GM10248 (cell line): Measurements from ENCODE around the gene KCNMA1.

Experiments
- CTCF ChIA-PET: fragments of 300-600 bp; sonication (Branson Sonifier 250); formaldehyde crosslinking; extraction: SDS; loops from one replicate; lab custom pipeline; 2021; ENCODE audit warnings: antibody characterized with exemption; lab: Yijun Ruan, JAX
- POLR2A ChIA-PET: fragments of 350-650 bp; sonication (Branson Sonifier 250); formaldehyde crosslinking; extraction: SDS; loops from one replicate; lab custom pipeline; 2020; ENCODE audit warnings: antibody characterized with exemption; lab: Yijun Ruan, JAX
- DNase-seq: peaks from one replicate; pipeline ENCODE4 v3.0.0; 2012; ENCODE audit errors: extremely low spot score
- CTCF ChIP-seq: IDR thresholded peaks from 2 replicates; pipeline ENCODE4 v1.5.1; 2012; ENCODE audit warnings: mild to moderate bottlenecking, low read depth; ENCODE audit errors: extremely low read depth, missing control alignments, control extremely low read depth

The KCNMA1 gene

GRCh38 chr10:77072361-77072835 lies 565.2 kb downstream of the KCNMA1 start:
- ChIA-PET CTCF (interaction anchor here (1.2 to 2.5 kb wide), 3 partner anchors 8 to 20 kb away, joined by 3 to 10 read pairs (median 3); no protein-coding TSS in a partner anchor), POLR2A (no interaction called here)
- no peak for DNase-seq
- no peak for TF ChIP-seq CTCF

- no peak for DNase-seq
- ChIA-PET POLR2A (no interaction called here), CTCF (interaction anchor here (1.0 to 2.5 kb wide), 6 partner anchors 8 to 39 kb away, joined by 3 to 10 read pairs (median 3); no protein-coding TSS in a partner anchor)
- no peak for TF ChIP-seq CTCF
Measured at GRCh38 chr10:77071956-77072355, 565.7 kb downstream of the KCNMA1 start.

- CTCF ChIA-PET = interaction anchor here (1.0 to 2.5 kb wide), 5 partner anchors 9 to 40 kb away, joined by 3 to 10 read pairs (median 3); no protein-coding TSS in a partner anchor
- no peak for DNase-seq
- no peak for TF ChIP-seq CTCF
- POLR2A ChIA-PET = no interaction called here
Measured at GRCh38 chr10:77071001-77071511, 566.6 kb downstream of the KCNMA1 start.

GRCh38 chr10:77070346-77070745 lies 567.3 kb downstream of the KCNMA1 start:
- CTCF ChIA-PET = interaction anchor here (1.2 to 2.5 kb wide), 2 partner anchors 10 to 29 kb away, joined by 3 to 10 read pairs; no protein-coding TSS in a partner anchor
- no peak for TF ChIP-seq CTCF
- no peak for DNase-seq
- POLR2A ChIA-PET = no interaction called here

- ChIA-PET POLR2A (no interaction called here), CTCF (no interaction called here)
- no peak for DNase-seq
- TF ChIP-seq CTCF = no peak
Measured at GRCh38 chr10:77068969-77069368, 568.6 kb downstream of the KCNMA1 start.

GRCh38 chr10:77068272-77068671 lies 569.3 kb downstream of the KCNMA1 start:
- no peak for DNase-seq
- no peak for TF ChIP-seq CTCF
- CTCF ChIA-PET = no interaction called here
- POLR2A ChIA-PET = no interaction called here
